IgD-negative memory B cell (primary cell): ENCODE data around the gene HUS1. TPM values are rescaled to one million over a fixed set of nuclear protein-coding genes. Genes with fewer than 3 reads are reported as not detected.
A peak's percentile ranks its signal among the peaks of the same experiment; 100 is the strongest.
"Not testable (repeated sequence)": the region's sequence is repeated elsewhere in the genome, so short reads cannot be mapped to it uniquely, and the experiment has no call there.

Source experiments
- H3K27ac Mint-ChIP-seq, 3 donors: one replicate each; pipeline ENCODE4 v1.8.0; 2020 to 2022; ENCODE audit warnings: mild to moderate bottlenecking in 3 of 3, mixed read lengths in 3 of 3, moderate library complexity in 1 of 3
- H3K27me3 Mint-ChIP-seq: one replicate; pipeline ENCODE4 v1.8.0; 2021; ENCODE audit warnings: mixed read lengths
- H3K36me3 Mint-ChIP-seq: one replicate; pipeline ENCODE4 v1.8.0; 2020; ENCODE audit warnings: mild to moderate bottlenecking, mixed read lengths
- H3K4me1 Mint-ChIP-seq, 3 donors: one replicate each; pipeline ENCODE4 v1.8.0; 2020 to 2022; ENCODE audit warnings: mixed read lengths in 3 of 3, mild to moderate bottlenecking in 1 of 3
- H3K4me3 Mint-ChIP-seq, 4 donors: one replicate each; pipeline ENCODE4 v1.8.0; 2020 to 2022; ENCODE audit warnings: mild to moderate bottlenecking in 4 of 4, mixed read lengths in 4 of 4, moderate library complexity in 3 of 4
- H3K9me3 Mint-ChIP-seq, 3 donors: one replicate each; pipeline ENCODE4 v1.8.0; 2020 to 2021; ENCODE audit warnings: mixed read lengths in 3 of 3, mild to moderate bottlenecking in 1 of 3
- polyA plus RNA-seq: library from polyadenylated mRNA; unstranded; fragments of 300-500 nt; fragmentation: Illumina TruSeq; gene quantifications from one replicate; pipeline ENCODE4 v1.2.3, GENCODE V29; 2021

Gene HUS1
- polyA plus RNA-seq, result 38.3 TPM

- H3K4me3 Mint-ChIP-seq, result peak within 1 kb of the TSS; percentile 88 to 100 (median 98)
- H3K9me3 Mint-ChIP-seq, result peaks cover 0 to 2% (median 0%) of the 10 kb centered on the region in 3 donors
- H3K27me3 Mint-ChIP-seq, result no peaks in the 10 kb centered on the region
- peaks cover 5% of the 10 kb centered on the region for H3K36me3 Mint-ChIP-seq
- peak within 1 kb of the TSS; percentile 85 to 100 (median 99) for H3K27ac Mint-ChIP-seq
- peaks cover 9 to 16% (median 14%) of the 10 kb centered on the region in 3 donors for H3K4me1 Mint-ChIP-seq
These were observed at the start of gene HUS1 for GRCh38 chr7:47979145-47979831. TSS of gene HUS1 (minus strand) at chr7:47979615. CDS start at chr7:47979519, 96 bp downstream.

GRCh38 chr7:48028938-48029337, 49.5 kb upstream of the HUS1 start, which contains the start of gene SUN3:
TSS of gene SUN3 (minus strand) at chr7:48029107. CDS start at chr7:48028938, 169 bp downstream.
- no peak within 1 kb of the TSS for H3K4me3 Mint-ChIP-seq
- H3K36me3 Mint-ChIP-seq, result peaks cover 7% of the 10 kb centered on the region
- peaks cover 7 to 11% (median 10%) of the 10 kb centered on the region in 3 donors for H3K9me3 Mint-ChIP-seq
- peaks cover 0 to 2% (median 0%) of the 10 kb centered on the region in 3 donors for H3K4me1 Mint-ChIP-seq
- no peak within 1 kb of the TSS for H3K27ac Mint-ChIP-seq
- H3K27me3 Mint-ChIP-seq, result peaks cover 35% of the 10 kb centered on the region

- Mint-ChIP-seq H3K27me3 (peaks cover 32% of the 10 kb centered on the region), H3K36me3 (no peaks in the 10 kb centered on the region), H3K9me3 (peaks cover 18 to 25% (median 18%) of the 10 kb centered on the region in 3 donors), H3K4me3 (no peak overlapping the region), H3K27ac (no peak overlapping the region), H3K4me1 (no peaks in the 10 kb centered on the region)
These were observed 46.2 kb upstream of the HUS1 start for GRCh38 chr7:48025624-48026023.

GRCh38 chr7:48017674-48018073, 38.3 kb upstream of the HUS1 start:
- Mint-ChIP-seq H3K36me3 (no peaks in the 10 kb centered on the region), H3K27ac (no peak overlapping the region), H3K4me1 (no peaks in the 10 kb centered on the region), H3K27me3 (peaks cover 25% of the 10 kb centered on the region), H3K9me3 (peaks cover 6 to 17% (median 12%) of the 10 kb centered on the region in 3 donors), H3K4me3 (no peak overlapping the region)

- peaks cover 23% of the 10 kb centered on the region for H3K27me3 Mint-ChIP-seq
- no peak overlapping the region for H3K27ac Mint-ChIP-seq
- peaks cover 2 to 11% (median 8%) of the 10 kb centered on the region in 3 donors for H3K9me3 Mint-ChIP-seq
- no peaks in the 10 kb centered on the region for H3K36me3 Mint-ChIP-seq
- peaks cover 0 to 3% (median 1%) of the 10 kb centered on the region in 3 donors for H3K4me1 Mint-ChIP-seq
- H3K4me3 Mint-ChIP-seq, result no peak overlapping the region
These were observed 37.2 kb upstream of the HUS1 start for GRCh38 chr7:48016641-48017040.

- Mint-ChIP-seq H3K4me1 (peaks cover 0 to 8% (median 6%) of the 10 kb centered on the region in 3 donors), H3K4me3 (no peak overlapping the region), H3K36me3 (no peaks in the 10 kb centered on the region), H3K27ac (peak overlapping the region in 1 of 3 donors; percentile 65), H3K27me3 (peaks cover 20% of the 10 kb centered on the region), H3K9me3 (peaks cover 0 to 2% (median 0%) of the 10 kb centered on the region in 3 donors)
These were observed 32.5 kb upstream of the HUS1 start for GRCh38 chr7:48011951-48012350.

- Mint-ChIP-seq H3K9me3 (peaks cover 0 to 2% (median 0%) of the 10 kb centered on the region in 3 donors), H3K4me3 (no peak overlapping the region), H3K4me1 (peaks cover 2 to 8% (median 6%) of the 10 kb centered on the region in 3 donors), H3K27me3 (peaks cover 21% of the 10 kb centered on the region), H3K36me3 (no peaks in the 10 kb centered on the region), H3K27ac (peak overlapping the region in 1 of 3 donors; percentile 65)
These were observed 31.9 kb upstream of the HUS1 start for GRCh38 chr7:48011323-48011722.

GRCh38 chr7:48009954-48010353, 30.5 kb upstream of the HUS1 start:
- H3K4me3 Mint-ChIP-seq, result no peak overlapping the region
- H3K27me3 Mint-ChIP-seq, result peaks cover 17% of the 10 kb centered on the region
- peaks cover 5 to 8% (median 6%) of the 10 kb centered on the region in 3 donors for H3K4me1 Mint-ChIP-seq
- no peaks in the 10 kb centered on the region for H3K36me3 Mint-ChIP-seq
- H3K9me3 Mint-ChIP-seq, result peaks cover 0 to 2% (median 0%) of the 10 kb centered on the region in 3 donors
- no peak overlapping the region for H3K27ac Mint-ChIP-seq

- peaks cover 17% of the 10 kb centered on the region for H3K27me3 Mint-ChIP-seq
- H3K27ac Mint-ChIP-seq, result no peak overlapping the region
- H3K9me3 Mint-ChIP-seq, result peaks cover 0 to 2% (median 0%) of the 10 kb centered on the region in 3 donors
- no peaks in the 10 kb centered on the region for H3K36me3 Mint-ChIP-seq
- peaks cover 5 to 10% (median 8%) of the 10 kb centered on the region in 3 donors for H3K4me1 Mint-ChIP-seq
- H3K4me3 Mint-ChIP-seq, result no peak overlapping the region
These were observed 29.8 kb upstream of the HUS1 start for GRCh38 chr7:48009257-48009656.

- Mint-ChIP-seq H3K9me3 (peaks cover 0 to 2% (median 0%) of the 10 kb centered on the region in 3 donors), H3K4me3 (peak overlapping the region in 1 of 4 donors; percentile 67), H3K4me1 (peaks cover 12 to 16% (median 15%) of the 10 kb centered on the region in 3 donors), H3K27me3 (peaks cover 21% of the 10 kb centered on the region), H3K27ac (no peak overlapping the region), H3K36me3 (no peaks in the 10 kb centered on the region)
These were observed 27.5 kb upstream of the HUS1 start for GRCh38 chr7:48006866-48007265.

GRCh38 chr7:48004638-48005037, 25.2 kb upstream of the HUS1 start:
- Mint-ChIP-seq H3K4me3 (peak overlapping the region in 2 of 4 donors; percentile 34 to 47), H3K27ac (no peak overlapping the region), H3K4me1 (peaks cover 7 to 13% (median 10%) of the 10 kb centered on the region in 3 donors), H3K27me3 (peaks cover 21% of the 10 kb centered on the region), H3K36me3 (peaks cover 3% of the 10 kb centered on the region), H3K9me3 (no peaks in the 10 kb centered on the region)

- Mint-ChIP-seq H3K27ac (no peak overlapping the region), H3K27me3 (peaks cover 21% of the 10 kb centered on the region), H3K36me3 (peaks cover 3% of the 10 kb centered on the region), H3K9me3 (no peaks in the 10 kb centered on the region), H3K4me3 (no peak overlapping the region), H3K4me1 (peaks cover 7 to 13% (median 10%) of the 10 kb centered on the region in 3 donors)
These were observed 24.6 kb upstream of the HUS1 start for GRCh38 chr7:48004032-48004431.

GRCh38 chr7:48000164-48000563, 20.7 kb upstream of the HUS1 start:
- H3K27ac Mint-ChIP-seq, H3K27me3 Mint-ChIP-seq, H3K4me1 Mint-ChIP-seq, H3K36me3 Mint-ChIP-seq, H3K9me3 Mint-ChIP-seq, H3K4me3 Mint-ChIP-seq: not testable (repeated sequence)

GRCh38 chr7:47999413-47999812, 20.0 kb upstream of the HUS1 start:
- peaks cover 3% of the 10 kb centered on the region for H3K36me3 Mint-ChIP-seq
- H3K27ac Mint-ChIP-seq, result no peak overlapping the region
- no peak overlapping the region for H3K4me3 Mint-ChIP-seq
- peaks cover 6 to 8% (median 7%) of the 10 kb centered on the region in 3 donors for H3K4me1 Mint-ChIP-seq
- peaks cover 0 to 5% (median 2%) of the 10 kb centered on the region in 3 donors for H3K9me3 Mint-ChIP-seq
- peaks cover 4% of the 10 kb centered on the region for H3K27me3 Mint-ChIP-seq

- H3K27me3 Mint-ChIP-seq, result no peaks in the 10 kb centered on the region
- H3K4me1 Mint-ChIP-seq, result peaks cover 8 to 13% (median 12%) of the 10 kb centered on the region in 3 donors
- peak overlapping the region; percentile 95 to 97 (median 96) for H3K4me3 Mint-ChIP-seq
- peak overlapping the region; percentile 71 to 97 (median 73) for H3K27ac Mint-ChIP-seq
- no peaks in the 10 kb centered on the region for H3K36me3 Mint-ChIP-seq
- H3K9me3 Mint-ChIP-seq, result peaks cover 0 to 5% (median 2%) of the 10 kb centered on the region in 3 donors
These were observed 13.0 kb upstream of the HUS1 start for GRCh38 chr7:47992446-47992845.
